ACHN (cell line): Measurements from ENCODE around the gene MAPKAPK2.

Experiments
- DNase-seq: peaks from one replicate; pipeline ENCODE4 v3.0.0-alpha.2; 2015
- in situ Hi-C: cut with HindIII; loops from 2 replicates; pipeline ENCODE4 v1.10.0; 2017; ENCODE audit warnings: low sequenced_read_pairs, low pct_ligation_motif_present, low pct_unique_long_range_greater_than_20kb

Gene MAPKAPK2

GRCh38 chr1:206658264-206658980, 26.3 kb upstream of the MAPKAPK2 start:
- in situ Hi-C loops: no loop called here
- peak; percentile 22 for DNase-seq

DNA sequence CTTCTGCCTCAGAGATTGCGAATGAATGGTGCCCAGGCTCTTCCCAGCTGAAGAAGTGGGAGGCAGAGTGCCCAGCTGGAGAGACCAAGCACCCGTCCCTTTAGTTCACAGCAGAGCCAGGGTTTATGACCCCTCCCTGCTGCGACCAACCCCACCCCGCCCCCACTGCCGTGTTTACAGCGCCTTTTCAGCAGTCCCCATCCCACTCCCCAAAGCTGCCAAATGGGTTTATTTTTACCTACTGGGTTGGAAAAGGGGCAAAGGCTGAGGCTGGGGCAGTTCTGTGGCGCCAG, 25.8 kb upstream of the MAPKAPK2 start:
- in situ Hi-C loops: no loop called here
- DNase-seq: no peak

DNA sequence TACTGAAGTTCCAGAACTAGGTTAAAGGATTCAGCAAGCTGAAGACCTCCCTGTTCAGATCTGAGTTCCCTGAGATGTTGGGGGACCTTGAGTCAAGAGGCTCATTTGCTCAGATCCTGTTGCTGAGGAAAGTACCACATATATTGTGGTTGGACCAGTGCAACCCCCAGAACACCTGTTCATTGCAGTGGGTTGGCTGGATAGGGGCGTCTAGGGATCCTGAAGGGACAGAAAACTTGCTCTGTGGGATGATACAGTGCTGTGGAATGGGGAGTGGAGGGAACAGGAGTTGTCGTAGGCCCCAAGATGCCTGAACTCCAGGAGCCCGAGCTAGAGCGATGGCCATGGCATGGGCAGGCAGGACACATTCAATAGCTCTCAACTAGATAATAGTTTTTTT, 24.6 kb upstream of the MAPKAPK2 start:
- DNase-seq: no peak
- in situ Hi-C loops: no loop called here

- DNase-seq: no peak
- in situ Hi-C loops: no loop called here
These were observed 23.4 kb upstream of the MAPKAPK2 start for GRCh38 chr1:206661161-206661820.

- DNase-seq: no peak
- in situ Hi-C loops: no loop called here
These were observed 22.2 kb upstream of the MAPKAPK2 start for GRCh38 chr1:206662396-206663092.

- in situ Hi-C loops: no loop called here
- no peak for DNase-seq
These were observed 21.3 kb upstream of the MAPKAPK2 start for GRCh38 chr1:206663362-206663761.

GRCh38 chr1:206663832-206664652, 20.7 kb upstream of the MAPKAPK2 start:
- in situ Hi-C loops: no loop called here
- DNase-seq: peak; percentile 68

DNA sequence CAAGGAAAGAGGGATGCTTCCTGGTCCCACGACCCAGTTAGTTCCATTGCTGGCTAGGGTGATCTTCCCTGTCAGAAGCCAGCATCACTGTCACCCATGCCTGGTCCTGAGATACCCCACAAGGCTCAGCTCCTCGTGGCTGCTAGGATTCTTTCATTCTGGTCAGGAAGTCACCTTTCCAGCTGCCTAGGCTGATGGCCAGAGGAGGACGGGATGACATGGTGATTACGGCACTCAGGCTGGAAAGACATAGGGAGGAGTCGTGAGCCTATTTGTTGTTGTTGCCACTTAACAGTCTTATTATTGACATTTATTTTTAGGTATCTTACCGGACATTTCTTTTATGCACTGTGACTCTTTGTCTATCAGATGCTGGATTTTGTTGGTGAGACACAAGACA, 20.0 kb upstream of the MAPKAPK2 start:
- in situ Hi-C loops: no loop called here
- DNase-seq: no peak

- DNase-seq: no peak
- in situ Hi-C loops: no loop called here
These were observed 18.6 kb upstream of the MAPKAPK2 start for GRCh38 chr1:206666031-206666561.

GRCh38 chr1:206666954-206667665, 17.6 kb upstream of the MAPKAPK2 start:
- in situ Hi-C loops: no loop called here
- DNase-seq: no peak

DNA sequence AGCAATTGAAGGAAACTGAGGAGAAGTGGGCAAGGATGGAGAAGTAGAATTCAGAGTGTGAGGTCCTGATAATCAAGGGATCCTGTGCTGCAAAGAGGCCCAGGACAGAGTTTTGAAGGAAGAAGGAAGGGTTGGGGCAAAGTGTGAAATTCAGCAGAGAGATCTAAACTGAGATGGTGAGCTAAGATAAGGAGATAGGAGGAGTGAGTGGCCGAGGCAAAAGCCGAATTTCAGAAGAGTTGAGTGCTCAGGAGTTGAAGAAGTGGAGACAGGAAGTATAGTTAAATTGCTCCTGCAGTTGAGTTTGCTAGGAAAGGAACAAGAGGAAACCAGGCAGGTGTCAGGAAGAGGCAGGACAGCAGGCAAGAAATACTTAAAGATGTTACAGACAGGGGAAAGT, 16.4 kb upstream of the MAPKAPK2 start:
- in situ Hi-C loops: no loop called here
- no peak for DNase-seq

GRCh38 chr1:206668874-206669410, 15.8 kb upstream of the MAPKAPK2 start:
- in situ Hi-C loops: no loop called here
- DNase-seq: no peak

DNA sequence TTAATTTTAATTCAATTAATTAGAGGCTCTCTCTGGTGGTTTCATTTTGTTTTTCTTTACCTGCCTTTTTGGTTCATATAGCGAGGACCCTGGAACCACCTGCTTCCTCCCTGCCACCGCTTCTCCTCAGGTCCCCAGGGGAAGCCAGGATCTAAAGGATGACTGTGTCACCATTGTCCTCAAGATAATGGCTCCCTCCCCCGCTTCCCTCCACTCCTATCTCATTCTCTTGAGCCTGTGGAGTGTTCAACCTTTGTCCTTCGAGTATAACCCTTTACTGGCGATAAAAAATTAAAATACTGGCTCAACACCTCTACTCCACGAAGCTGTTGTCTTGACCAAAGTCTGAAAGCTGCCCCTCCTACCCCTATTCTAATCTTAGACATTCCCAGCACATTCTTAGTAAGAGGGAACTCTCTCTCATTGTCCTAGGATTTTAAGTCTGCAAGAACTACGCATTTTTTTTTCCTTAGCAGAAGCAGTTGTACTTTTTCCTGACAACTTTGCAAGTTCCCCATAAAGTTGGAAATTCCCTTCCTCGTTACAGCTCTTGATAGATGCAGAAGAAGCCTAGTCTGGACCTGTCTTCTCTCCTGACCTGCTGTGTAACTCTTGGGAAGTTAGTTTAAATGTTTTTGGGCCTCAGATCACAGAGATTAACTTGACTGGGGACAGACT, 12.6 kb upstream of the MAPKAPK2 start:
- no peak for DNase-seq
- in situ Hi-C loops: no loop called here

DNA sequence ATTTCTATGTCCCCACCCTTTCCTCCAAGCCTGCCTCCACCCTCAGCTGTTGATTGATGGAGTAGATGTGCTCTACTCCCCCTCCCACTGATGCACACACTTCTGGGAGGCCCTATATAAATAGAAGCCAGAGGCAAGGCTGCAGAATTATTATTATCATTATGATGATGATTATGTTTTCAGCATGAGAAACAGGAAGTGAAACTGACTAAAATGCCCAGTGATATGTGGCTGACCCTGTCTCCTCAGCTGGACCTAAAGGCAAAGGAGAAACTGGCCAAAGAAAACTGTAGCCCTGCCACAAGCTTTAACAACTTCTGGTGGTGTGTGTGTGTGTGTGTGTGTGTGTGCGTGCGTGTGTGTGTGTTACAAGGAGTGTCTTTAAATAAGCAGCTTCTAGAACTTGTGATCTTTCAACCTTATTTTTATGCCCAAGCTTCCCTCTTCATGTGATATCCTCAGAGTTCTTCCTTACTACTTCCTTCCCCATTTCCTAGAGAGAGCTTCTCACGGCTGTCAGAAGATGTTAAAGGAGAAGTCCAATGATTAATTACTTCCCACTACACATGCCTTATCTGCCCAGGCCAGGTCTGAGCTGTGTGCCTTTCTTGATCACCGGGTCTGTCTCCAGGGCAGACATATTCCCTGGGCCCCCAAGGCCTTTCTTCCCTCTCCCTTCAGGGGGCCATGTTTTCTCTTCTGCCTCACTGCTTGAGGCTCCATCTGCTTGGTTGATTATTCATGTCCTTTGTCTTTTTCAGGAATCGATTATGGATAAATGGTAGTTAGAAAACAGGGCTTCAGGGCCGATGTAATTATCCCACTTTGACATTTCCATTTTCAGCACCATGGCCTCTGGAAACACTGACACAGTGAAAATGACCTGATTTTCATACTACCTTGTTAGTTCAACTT, 11.6 kb upstream of the MAPKAPK2 start:
- no peak for DNase-seq

DNA sequence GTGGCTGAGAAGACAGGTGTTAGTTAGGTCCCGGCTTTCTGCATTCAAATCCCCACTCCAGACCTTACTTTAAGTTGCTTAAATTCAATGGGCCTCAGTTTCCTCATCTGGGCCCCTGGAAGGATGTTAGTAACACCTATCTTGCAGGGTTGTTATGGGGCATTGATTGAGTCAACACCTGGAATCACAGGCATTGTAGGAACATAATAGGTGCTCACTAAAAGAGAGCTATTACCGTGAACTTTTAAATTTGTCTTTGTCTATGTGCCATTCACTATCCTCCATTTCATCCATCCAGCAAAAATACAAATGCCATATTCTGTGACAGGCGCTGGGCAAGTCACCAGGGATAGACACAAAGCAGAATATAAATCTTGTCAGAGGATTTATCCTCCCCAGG, 10.5 kb upstream of the MAPKAPK2 start:
- no peak for DNase-seq
- in situ Hi-C loops: no loop called here

More for the DNA sequence above, 11.6 kb upstream of the MAPKAPK2 start:
- in situ Hi-C loops: no loop called here

GRCh38 chr1:206674745-206675175, 9.9 kb upstream of the MAPKAPK2 start:
- peak; percentile 90 for DNase-seq
- in situ Hi-C loops: no loop called here

DNA sequence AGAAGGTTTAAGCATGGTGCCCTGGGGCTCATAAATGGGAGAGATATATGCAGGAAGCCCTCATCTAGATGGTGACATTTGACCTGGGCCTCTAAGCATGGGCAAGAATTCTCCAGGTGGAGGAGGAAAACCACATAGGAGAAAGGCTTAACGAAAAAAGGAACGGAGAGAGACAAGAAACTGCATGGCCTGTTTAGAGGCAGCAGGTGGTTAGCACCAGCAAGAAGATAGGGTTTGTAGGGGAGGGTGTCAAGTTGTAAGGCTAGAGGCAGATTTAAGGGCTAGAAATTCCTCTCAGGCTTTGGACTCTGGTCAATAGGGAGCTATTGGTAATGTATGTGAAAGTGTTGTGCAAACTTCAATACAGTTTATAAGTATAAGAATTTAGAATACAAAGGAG, 8.2 kb upstream of the MAPKAPK2 start:
- DNase-seq: no peak
- in situ Hi-C loops: no loop called here
